Neural progenitor cell (in vitro differentiated cells): ENCODE results near the gene MRPL18. TPM values are rescaled to one million over a fixed set of nuclear protein-coding genes. Genes with fewer than 3 reads are reported as not detected.

Experiments used
- DNase-seq: peaks from one replicate; pipeline ENCODE4 v3.0.0-alpha.2; 2016; ENCODE audit warnings: low spot score
- H2AFZ ChIP-seq: fragments of 200-600 bp; sonication (generic); replicated peaks from 2 replicates; pipeline ENCODE4 v1.6.1; 2016; ENCODE audit warnings: antibody characterized with exemption
- H3F3A ChIP-seq: fragments of 200-600 bp; sonication (generic); 2 replicates; pipeline ENCODE4 v1.6.1; 2016; ENCODE audit warnings: antibody characterized with exemption, low read depth
- H3K27ac ChIP-seq: fragments of 200-600 bp; sonication (generic); 2 replicates; pipeline ENCODE4 v1.5.1; 2016; ENCODE audit warnings: mild to moderate bottlenecking
- H3K27me3 ChIP-seq: fragments of 200-600 bp; sonication (generic); 2 replicates; pipeline ENCODE4 v1.6.1; 2016; ENCODE audit warnings: mild to moderate bottlenecking, moderate library complexity
- H3K36me3 ChIP-seq: fragments of 200-600 bp; sonication (generic); 2 replicates; pipeline ENCODE4 v1.5.1; 2016
- H3K4me1 ChIP-seq: fragments of 200-600 bp; sonication (generic); 2 replicates; pipeline ENCODE4 v1.6.1; 2016; ENCODE audit warnings: mixed run types
- H3K4me2 ChIP-seq: fragments of 200-600 bp; sonication (generic); 2 replicates; pipeline ENCODE4 v1.6.1; 2016
- H3K4me3 ChIP-seq: fragments of 200-600 bp; sonication (generic); 2 replicates; pipeline ENCODE4 v1.5.1; 2016
- H3K79me2 ChIP-seq: fragments of 200-600 bp; sonication (generic); 2 replicates; pipeline ENCODE4 v1.6.1; 2016; ENCODE audit warnings: low read depth
- H3K9ac ChIP-seq: fragments of 200-600 bp; sonication (generic); 2 replicates; pipeline ENCODE4 v1.6.1; 2016
- H3K9me3 ChIP-seq: fragments of 200-600 bp; sonication (generic); 2 replicates; pipeline ENCODE4 v1.5.1; 2016; ENCODE audit warnings: low read depth
- H4K20me1 ChIP-seq: fragments of 200-600 bp; sonication (generic); 2 replicates; pipeline ENCODE4 v1.6.1; 2016; ENCODE audit warnings: low read depth
- H3K27ac Mint-ChIP-seq: 3 replicates; pipeline ENCODE4 v1.8.0; 2021; ENCODE audit warnings: mixed read lengths
- H3K27me3 Mint-ChIP-seq: 2 replicates; pipeline ENCODE4 v1.8.0; 2022; ENCODE audit warnings: low read depth, mild to moderate bottlenecking, inconsistent platforms, moderate library complexity, mixed read lengths; ENCODE audit not compliant: insufficient read depth
- H3K36me3 Mint-ChIP-seq: 3 replicates; pipeline ENCODE4 v1.8.0; 2021; ENCODE audit warnings: mixed read lengths
- H3K4me1 Mint-ChIP-seq: 3 replicates; pipeline ENCODE4 v1.8.0; 2021; ENCODE audit warnings: mixed read lengths
- H3K4me3 Mint-ChIP-seq: 3 replicates; pipeline ENCODE4 v1.8.0; 2021; ENCODE audit warnings: mild to moderate bottlenecking, moderate library complexity, mixed read lengths
- H3K9me3 Mint-ChIP-seq: 3 replicates; pipeline ENCODE4 v1.8.0; 2020; ENCODE audit warnings: mixed read lengths
- EZH2 ChIP-seq: fragments of 200-600 bp; sonication (generic); IDR thresholded peaks from 2 replicates; pipeline ENCODE4 v1.6.1; 2017; ENCODE audit warnings: antibody characterized with exemption, mild to moderate bottlenecking, moderate library complexity
- EZH2phosphoT487 ChIP-seq: fragments of 200-600 bp; sonication (generic); IDR thresholded peaks from 2 replicates; pipeline ENCODE4 v1.6.1; 2017; ENCODE audit warnings: antibody characterized with exemption
- total RNA-seq: library from RNA; depleted of rRNA; stranded (reverse); fragments of >200 nt; gene quantifications from 2 replicates; pipeline ENCODE4 v1.2.3, GENCODE V29; 2015; ENCODE audit warnings: low replicate concordance
- TF ChIP-seq, protein P1 (sequence below): fragments of 200-600 bp; sonication (generic); IDR thresholded peaks from 2 replicates; pipeline ENCODE4 v1.5.1; 2017; ENCODE audit warnings: antibody characterized with exemption, mild to moderate bottlenecking

Gene MRPL18
- total RNA-seq, 1 donor from 2014 or later: 69.1 TPM

GRCh38 chr6:159801935-159802334 lies 11.7 kb downstream of the MRPL18 start:
- Histone ChIP-seq H2AFZ (no peak overlapping the region), H3K4me1 (no peaks in the 10 kb centered on the region), H3K9me3 (no peaks in the 10 kb centered on the region), H3K36me3 (no peaks in the 10 kb centered on the region), H3K27me3 (no peaks in the 10 kb centered on the region), H3K9ac (no peak overlapping the region), H3K27ac (no peak overlapping the region), H3K79me2 (no peaks in the 10 kb centered on the region), H3K4me3 (no peak overlapping the region), H4K20me1 (no peaks in the 10 kb centered on the region), H3F3A (no peaks in the 10 kb centered on the region), H3K4me2 (no peak overlapping the region)
- DNase-seq: no peak
- TF ChIP-seq EZH2 (no peak), EZH2phosphoT487 (no peak)
- TF ChIP-seq, protein P1, sequence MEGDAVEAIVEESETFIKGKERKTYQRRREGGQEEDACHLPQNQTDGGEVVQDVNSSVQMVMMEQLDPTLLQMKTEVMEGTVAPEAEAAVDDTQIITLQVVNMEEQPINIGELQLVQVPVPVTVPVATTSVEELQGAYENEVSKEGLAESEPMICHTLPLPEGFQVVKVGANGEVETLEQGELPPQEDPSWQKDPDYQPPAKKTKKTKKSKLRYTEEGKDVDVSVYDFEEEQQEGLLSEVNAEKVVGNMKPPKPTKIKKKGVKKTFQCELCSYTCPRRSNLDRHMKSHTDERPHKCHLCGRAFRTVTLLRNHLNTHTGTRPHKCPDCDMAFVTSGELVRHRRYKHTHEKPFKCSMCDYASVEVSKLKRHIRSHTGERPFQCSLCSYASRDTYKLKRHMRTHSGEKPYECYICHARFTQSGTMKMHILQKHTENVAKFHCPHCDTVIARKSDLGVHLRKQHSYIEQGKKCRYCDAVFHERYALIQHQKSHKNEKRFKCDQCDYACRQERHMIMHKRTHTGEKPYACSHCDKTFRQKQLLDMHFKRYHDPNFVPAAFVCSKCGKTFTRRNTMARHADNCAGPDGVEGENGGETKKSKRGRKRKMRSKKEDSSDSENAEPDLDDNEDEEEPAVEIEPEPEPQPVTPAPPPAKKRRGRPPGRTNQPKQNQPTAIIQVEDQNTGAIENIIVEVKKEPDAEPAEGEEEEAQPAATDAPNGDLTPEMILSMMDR: no peak
- peaks cover 14% of the 10 kb centered on the region for H3K36me3 Mint-ChIP-seq
- no peaks in the 10 kb centered on the region for H3K4me1 Mint-ChIP-seq
- no peak overlapping the region for H3K27ac Mint-ChIP-seq
- H3K27me3 Mint-ChIP-seq: peaks cover 3% of the 10 kb centered on the region
- no peak overlapping the region for H3K4me3 Mint-ChIP-seq
- no peaks in the 10 kb centered on the region for H3K9me3 Mint-ChIP-seq

- no peak overlapping the region for H3K9ac ChIP-seq
- H3K27ac ChIP-seq: no peak overlapping the region
- TF ChIP-seq EZH2 (no peak), EZH2phosphoT487 (no peak)
- TF ChIP-seq, protein P1: no peak
- Mint-ChIP-seq H3K27ac (no peak overlapping the region), H3K4me1 (no peaks in the 10 kb centered on the region), H3K27me3 (peaks cover 6% of the 10 kb centered on the region), H3K4me3 (no peak overlapping the region), H3K9me3 (no peaks in the 10 kb centered on the region), H3K36me3 (no peaks in the 10 kb centered on the region)
- DNase-seq: no peak
- H3K4me3 ChIP-seq: no peak overlapping the region
- no peaks in the 10 kb centered on the region for H3F3A ChIP-seq
- peaks cover 6% of the 10 kb centered on the region for H3K4me1 ChIP-seq
- H3K36me3 ChIP-seq: no peaks in the 10 kb centered on the region
- no peak overlapping the region for H2AFZ ChIP-seq
- H3K4me2 ChIP-seq: no peak overlapping the region
- H3K9me3 ChIP-seq: no peaks in the 10 kb centered on the region
- no peaks in the 10 kb centered on the region for H3K27me3 ChIP-seq
- no peaks in the 10 kb centered on the region for H3K79me2 ChIP-seq
- H4K20me1 ChIP-seq: no peaks in the 10 kb centered on the region
Measured at GRCh38 chr6:159804504-159804903, 14.2 kb downstream of the MRPL18 start.

GRCh38 chr6:159805440-159806020 lies 15.3 kb downstream of the MRPL18 start:
- Histone ChIP-seq H3K4me3 (no peak overlapping the region), H3K4me1 (peaks cover 6% of the 10 kb centered on the region), H3K27me3 (no peaks in the 10 kb centered on the region), H3K79me2 (no peaks in the 10 kb centered on the region), H3K27ac (no peak overlapping the region), H4K20me1 (no peaks in the 10 kb centered on the region), H3K4me2 (no peak overlapping the region), H3F3A (no peaks in the 10 kb centered on the region), H3K36me3 (no peaks in the 10 kb centered on the region), H3K9me3 (no peaks in the 10 kb centered on the region), H2AFZ (no peak overlapping the region), H3K9ac (no peak overlapping the region)
- Mint-ChIP-seq H3K4me3 (no peak overlapping the region), H3K9me3 (no peaks in the 10 kb centered on the region), H3K4me1 (peaks cover 2% of the 10 kb centered on the region), H3K27ac (no peak overlapping the region), H3K27me3 (peaks cover 5% of the 10 kb centered on the region), H3K36me3 (no peaks in the 10 kb centered on the region)
- no peak for TF ChIP-seq EZH2
- TF ChIP-seq, protein P1: no peak
- no peak for DNase-seq
